ENCODE results near the gene GINS3.

Gene GINS3

DNA sequence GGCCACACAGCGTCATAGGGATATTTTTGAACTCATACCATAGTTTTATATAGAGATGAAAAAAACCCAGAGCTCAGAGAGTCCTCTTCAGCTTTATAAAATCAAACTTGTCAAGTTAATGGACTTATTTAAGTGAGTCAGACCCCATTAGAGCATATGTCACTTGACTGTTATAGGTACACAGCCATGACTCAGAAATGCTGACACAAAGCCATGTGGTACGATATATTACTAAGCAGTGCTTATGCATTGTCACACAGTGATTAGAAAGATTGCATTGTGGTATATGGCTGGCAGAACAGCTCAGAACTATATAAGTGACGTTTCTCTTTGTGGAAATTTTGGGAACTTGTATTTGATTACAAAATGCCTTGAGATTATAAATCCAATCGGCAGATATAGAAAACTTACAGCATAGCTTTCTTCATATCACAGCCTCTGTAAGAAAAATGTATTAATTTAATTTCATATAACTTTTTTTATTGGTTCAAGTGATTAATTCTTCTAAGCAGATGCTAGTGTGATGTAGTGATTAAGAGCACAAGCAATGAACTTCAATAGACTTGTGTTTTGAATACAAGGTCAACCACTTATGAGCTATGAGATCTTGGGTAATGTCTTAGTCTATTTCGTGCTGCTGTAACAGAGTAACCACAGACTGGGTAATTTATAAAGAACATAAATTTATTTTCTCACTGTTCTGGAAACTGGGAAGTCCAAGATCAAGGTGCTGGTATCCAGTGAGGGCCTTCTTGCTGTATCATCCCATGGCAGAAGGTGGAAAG lies 25.8 kb upstream of the GINS3 start:
- Histone ChIP-seq H3K36me3 (ENCODE audit: control insufficient read depth, insufficient read depth, low read length) (no peaks in the 10 kb centered on the region), H3K27me3 (replicated peaks; ENCODE audit: control insufficient read depth, insufficient read depth, low read length) (no peaks in the 10 kb centered on the region), H3K4me3 (replicated peaks; ENCODE audit: low read depth, low read length) (no peak overlapping the region)
- TF ChIP-seq, protein P1, sequence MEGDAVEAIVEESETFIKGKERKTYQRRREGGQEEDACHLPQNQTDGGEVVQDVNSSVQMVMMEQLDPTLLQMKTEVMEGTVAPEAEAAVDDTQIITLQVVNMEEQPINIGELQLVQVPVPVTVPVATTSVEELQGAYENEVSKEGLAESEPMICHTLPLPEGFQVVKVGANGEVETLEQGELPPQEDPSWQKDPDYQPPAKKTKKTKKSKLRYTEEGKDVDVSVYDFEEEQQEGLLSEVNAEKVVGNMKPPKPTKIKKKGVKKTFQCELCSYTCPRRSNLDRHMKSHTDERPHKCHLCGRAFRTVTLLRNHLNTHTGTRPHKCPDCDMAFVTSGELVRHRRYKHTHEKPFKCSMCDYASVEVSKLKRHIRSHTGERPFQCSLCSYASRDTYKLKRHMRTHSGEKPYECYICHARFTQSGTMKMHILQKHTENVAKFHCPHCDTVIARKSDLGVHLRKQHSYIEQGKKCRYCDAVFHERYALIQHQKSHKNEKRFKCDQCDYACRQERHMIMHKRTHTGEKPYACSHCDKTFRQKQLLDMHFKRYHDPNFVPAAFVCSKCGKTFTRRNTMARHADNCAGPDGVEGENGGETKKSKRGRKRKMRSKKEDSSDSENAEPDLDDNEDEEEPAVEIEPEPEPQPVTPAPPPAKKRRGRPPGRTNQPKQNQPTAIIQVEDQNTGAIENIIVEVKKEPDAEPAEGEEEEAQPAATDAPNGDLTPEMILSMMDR (IDR thresholded peaks at IDR 0.05; ENCODE audit: insufficient read depth, low read length, poor library complexity, severe bottlenecking) = no peak
- no peak for DNase-seq (ENCODE audit: extremely low read depth, insufficient read length)

DNA sequence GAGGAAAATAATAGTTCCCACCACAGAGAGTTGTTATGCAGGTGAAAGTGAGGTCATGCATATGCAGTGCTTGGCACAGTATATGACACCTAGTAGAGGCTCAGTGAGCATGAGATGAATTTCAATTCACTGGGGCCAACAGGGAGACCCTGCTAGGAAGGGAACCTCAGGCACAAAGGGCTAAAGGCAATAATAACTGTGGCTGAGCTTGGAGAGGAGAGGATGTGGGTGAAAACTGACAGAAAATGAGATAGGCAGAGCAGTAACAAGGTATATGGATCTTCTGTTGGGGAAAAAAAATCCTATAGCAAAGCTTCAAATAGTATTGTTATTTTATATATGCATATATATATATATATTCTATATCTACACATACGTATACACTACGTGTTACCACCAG lies 25.0 kb upstream of the GINS3 start:
- Histone ChIP-seq H3K36me3 (ENCODE audit: control insufficient read depth, insufficient read depth, low read length) (no peaks in the 10 kb centered on the region), H3K27me3 (replicated peaks; ENCODE audit: control insufficient read depth, insufficient read depth, low read length) (no peaks in the 10 kb centered on the region), H3K4me3 (replicated peaks; ENCODE audit: low read depth, low read length) (no peak overlapping the region)
- DNase-seq (ENCODE audit: extremely low read depth, insufficient read length) = no peak
- TF ChIP-seq, protein P1 (IDR thresholded peaks at IDR 0.05; ENCODE audit: insufficient read depth, low read length, poor library complexity, severe bottlenecking) = no peak

DNA sequence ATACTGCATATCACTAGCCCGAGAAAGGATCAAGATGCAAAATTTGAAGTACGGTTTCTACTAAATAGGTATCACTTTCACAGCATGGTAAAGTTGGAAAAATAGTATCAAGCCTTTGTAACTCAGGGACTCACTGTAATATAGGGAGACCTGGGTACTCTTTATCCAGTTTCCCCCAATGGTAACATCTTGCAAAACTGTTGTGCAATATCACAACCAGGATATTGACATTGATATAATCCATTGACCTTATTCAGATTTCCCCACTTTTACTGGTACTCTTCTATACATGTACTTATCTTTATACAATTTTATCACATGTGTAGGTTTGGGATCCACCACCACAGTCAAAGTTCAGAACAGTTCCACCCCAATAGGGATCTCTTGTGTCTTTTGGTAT lies 20.4 kb upstream of the GINS3 start:
- no peak for DNase-seq (ENCODE audit: extremely low read depth, insufficient read length)
- Histone ChIP-seq H3K4me3 (replicated peaks; ENCODE audit: low read depth, low read length) (no peak overlapping the region), H3K36me3 (ENCODE audit: control insufficient read depth, insufficient read depth, low read length) (no peaks in the 10 kb centered on the region), H3K27me3 (replicated peaks; ENCODE audit: control insufficient read depth, insufficient read depth, low read length) (no peaks in the 10 kb centered on the region)
- TF ChIP-seq, protein P1 (IDR thresholded peaks at IDR 0.05; ENCODE audit: insufficient read depth, low read length, poor library complexity, severe bottlenecking) = no peak

DNA sequence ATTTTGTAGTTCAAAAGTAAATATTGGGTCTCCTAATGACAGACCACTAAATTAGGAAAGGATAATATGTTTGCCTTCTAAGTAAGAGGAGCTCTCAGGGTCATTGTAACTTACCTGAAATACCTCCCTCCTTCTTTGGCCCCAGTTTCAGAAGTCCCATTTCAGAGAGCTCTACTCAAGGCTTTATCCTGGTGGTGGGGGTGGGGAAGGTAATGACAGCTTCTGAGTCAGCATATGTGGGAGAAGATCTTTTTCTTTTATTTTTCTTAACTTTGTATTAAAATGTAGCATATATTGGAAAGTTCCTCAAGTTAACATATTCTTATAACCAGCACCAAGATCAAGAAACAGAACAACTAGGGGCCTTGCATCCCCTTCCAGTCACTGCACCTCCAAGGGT lies 16.9 kb upstream of the GINS3 start:
- H3K4me3 ChIP-seq (replicated peaks; ENCODE audit: low read depth, low read length) = no peak overlapping the region
- DNase-seq (ENCODE audit: extremely low read depth, insufficient read length) = no peak
- no peaks in the 10 kb centered on the region for H3K27me3 ChIP-seq (replicated peaks; ENCODE audit: control insufficient read depth, insufficient read depth, low read length)
- TF ChIP-seq, protein P1 (IDR thresholded peaks at IDR 0.05; ENCODE audit: insufficient read depth, low read length, poor library complexity, severe bottlenecking) = no peak
- no peaks in the 10 kb centered on the region for H3K36me3 ChIP-seq (ENCODE audit: control insufficient read depth, insufficient read depth, low read length)

DNA sequence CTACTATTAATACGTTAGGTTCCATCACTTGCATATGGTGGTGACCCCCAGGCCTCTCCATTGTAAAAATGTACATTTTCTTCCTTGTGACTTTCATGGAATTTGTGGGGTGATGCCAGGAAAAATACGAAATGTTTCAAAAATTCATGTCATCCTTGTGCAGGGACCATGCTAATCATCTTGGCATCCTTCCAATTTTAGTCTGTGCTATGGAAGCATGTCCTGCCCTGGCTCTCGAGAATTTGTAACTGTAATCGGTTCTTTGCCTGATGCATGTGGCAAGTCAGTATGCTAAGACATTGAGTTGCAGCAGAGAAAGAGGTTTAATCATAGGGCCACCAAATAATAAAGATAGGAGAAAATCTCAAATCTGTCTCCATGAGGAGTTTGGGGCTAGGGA lies 14.3 kb upstream of the GINS3 start:
- DNase-seq (ENCODE audit: extremely low read depth, insufficient read length) = no peak
- Histone ChIP-seq H3K36me3 (ENCODE audit: control insufficient read depth, insufficient read depth, low read length) (no peaks in the 10 kb centered on the region), H3K27me3 (replicated peaks; ENCODE audit: control insufficient read depth, insufficient read depth, low read length) (no peaks in the 10 kb centered on the region), H3K4me3 (replicated peaks; ENCODE audit: low read depth, low read length) (no peak overlapping the region)
- TF ChIP-seq, protein P1 (IDR thresholded peaks at IDR 0.05; ENCODE audit: insufficient read depth, low read length, poor library complexity, severe bottlenecking) = no peak

Measured in GM06990 (cell line).